NB4 (cell line): ENCODE data around the gene CDH13.

Source experiments
- POLR2A ChIP-seq: IDR thresholded peaks from 2 replicates; pipeline ENCODE4 v1.6.1; 2011; ENCODE audit warnings: mild to moderate bottlenecking; ENCODE audit not compliant: insufficient read length; ENCODE audit errors: extremely low read depth
- TF ChIP-seq, protein P1 (sequence below): IDR thresholded peaks from one replicate; pipeline ENCODE4 v1.5.1; 2012; ENCODE audit warnings: low read depth, low read length

DNA sequence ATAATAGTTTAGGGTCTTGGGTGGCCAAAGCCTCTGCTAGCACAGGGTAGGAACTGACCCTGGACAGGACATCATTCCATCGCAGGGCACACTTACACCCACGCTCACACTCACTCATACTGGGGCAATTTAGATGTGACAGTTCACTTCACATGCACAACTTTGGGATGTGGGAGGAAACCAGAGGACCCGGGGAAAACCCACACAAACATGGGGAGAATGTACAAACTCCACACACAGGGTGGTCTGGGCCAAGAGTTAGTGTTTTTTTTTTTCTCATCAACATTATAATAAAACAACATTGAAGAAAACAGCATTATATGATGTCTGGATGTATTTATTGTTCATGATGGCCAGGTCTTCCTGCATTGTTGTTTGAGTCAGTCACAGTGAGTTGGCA is 93.6 kb downstream of the CDH13 start:
- TF ChIP-seq, protein P1, sequence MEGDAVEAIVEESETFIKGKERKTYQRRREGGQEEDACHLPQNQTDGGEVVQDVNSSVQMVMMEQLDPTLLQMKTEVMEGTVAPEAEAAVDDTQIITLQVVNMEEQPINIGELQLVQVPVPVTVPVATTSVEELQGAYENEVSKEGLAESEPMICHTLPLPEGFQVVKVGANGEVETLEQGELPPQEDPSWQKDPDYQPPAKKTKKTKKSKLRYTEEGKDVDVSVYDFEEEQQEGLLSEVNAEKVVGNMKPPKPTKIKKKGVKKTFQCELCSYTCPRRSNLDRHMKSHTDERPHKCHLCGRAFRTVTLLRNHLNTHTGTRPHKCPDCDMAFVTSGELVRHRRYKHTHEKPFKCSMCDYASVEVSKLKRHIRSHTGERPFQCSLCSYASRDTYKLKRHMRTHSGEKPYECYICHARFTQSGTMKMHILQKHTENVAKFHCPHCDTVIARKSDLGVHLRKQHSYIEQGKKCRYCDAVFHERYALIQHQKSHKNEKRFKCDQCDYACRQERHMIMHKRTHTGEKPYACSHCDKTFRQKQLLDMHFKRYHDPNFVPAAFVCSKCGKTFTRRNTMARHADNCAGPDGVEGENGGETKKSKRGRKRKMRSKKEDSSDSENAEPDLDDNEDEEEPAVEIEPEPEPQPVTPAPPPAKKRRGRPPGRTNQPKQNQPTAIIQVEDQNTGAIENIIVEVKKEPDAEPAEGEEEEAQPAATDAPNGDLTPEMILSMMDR, result no peak
- TF ChIP-seq POLR2A, result no peak
